GM20000 (cell line): Measurements from ENCODE around the gene MNT.

ENCODE experiments used
- DNase-seq: peaks from one replicate; pipeline ENCODE4 v3.0.0; 2012; ENCODE audit warnings: low spot score
- TF ChIP-seq, protein P1 (sequence below): IDR thresholded peaks from 2 replicates; pipeline ENCODE4 v1.5.1; 2012; ENCODE audit warnings: mild to moderate bottlenecking, control low read depth; ENCODE audit errors: extremely low read depth, missing control alignments

MNT gene

GRCh38 chr17:2398655-2399571 is 1.9 kb downstream of the MNT start:
- TF ChIP-seq, protein P1, sequence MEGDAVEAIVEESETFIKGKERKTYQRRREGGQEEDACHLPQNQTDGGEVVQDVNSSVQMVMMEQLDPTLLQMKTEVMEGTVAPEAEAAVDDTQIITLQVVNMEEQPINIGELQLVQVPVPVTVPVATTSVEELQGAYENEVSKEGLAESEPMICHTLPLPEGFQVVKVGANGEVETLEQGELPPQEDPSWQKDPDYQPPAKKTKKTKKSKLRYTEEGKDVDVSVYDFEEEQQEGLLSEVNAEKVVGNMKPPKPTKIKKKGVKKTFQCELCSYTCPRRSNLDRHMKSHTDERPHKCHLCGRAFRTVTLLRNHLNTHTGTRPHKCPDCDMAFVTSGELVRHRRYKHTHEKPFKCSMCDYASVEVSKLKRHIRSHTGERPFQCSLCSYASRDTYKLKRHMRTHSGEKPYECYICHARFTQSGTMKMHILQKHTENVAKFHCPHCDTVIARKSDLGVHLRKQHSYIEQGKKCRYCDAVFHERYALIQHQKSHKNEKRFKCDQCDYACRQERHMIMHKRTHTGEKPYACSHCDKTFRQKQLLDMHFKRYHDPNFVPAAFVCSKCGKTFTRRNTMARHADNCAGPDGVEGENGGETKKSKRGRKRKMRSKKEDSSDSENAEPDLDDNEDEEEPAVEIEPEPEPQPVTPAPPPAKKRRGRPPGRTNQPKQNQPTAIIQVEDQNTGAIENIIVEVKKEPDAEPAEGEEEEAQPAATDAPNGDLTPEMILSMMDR: no peak
- DNase-seq: peak; percentile 58

DNA sequence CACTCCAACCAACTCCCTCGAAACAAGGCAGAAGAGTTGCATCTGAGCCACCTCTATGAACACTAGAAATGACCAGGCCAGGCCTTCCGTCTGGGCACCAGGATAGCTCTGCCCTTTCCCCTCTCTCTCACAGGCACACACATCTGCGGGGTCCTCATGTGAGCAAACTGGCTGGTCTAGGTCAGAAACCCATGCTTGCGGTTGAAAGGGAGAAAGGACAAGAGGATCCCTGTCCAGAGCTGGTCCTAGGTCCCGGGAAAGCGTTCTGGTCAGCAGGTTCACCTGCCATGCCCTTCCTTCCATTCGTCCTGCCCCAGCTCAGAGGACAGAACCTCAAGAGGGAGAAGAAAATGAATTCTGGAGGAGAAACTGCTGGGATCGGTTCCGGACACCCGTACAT is 2.7 kb downstream of the MNT start:
- TF ChIP-seq, protein P1: no peak
- DNase-seq: no peak

DNA sequence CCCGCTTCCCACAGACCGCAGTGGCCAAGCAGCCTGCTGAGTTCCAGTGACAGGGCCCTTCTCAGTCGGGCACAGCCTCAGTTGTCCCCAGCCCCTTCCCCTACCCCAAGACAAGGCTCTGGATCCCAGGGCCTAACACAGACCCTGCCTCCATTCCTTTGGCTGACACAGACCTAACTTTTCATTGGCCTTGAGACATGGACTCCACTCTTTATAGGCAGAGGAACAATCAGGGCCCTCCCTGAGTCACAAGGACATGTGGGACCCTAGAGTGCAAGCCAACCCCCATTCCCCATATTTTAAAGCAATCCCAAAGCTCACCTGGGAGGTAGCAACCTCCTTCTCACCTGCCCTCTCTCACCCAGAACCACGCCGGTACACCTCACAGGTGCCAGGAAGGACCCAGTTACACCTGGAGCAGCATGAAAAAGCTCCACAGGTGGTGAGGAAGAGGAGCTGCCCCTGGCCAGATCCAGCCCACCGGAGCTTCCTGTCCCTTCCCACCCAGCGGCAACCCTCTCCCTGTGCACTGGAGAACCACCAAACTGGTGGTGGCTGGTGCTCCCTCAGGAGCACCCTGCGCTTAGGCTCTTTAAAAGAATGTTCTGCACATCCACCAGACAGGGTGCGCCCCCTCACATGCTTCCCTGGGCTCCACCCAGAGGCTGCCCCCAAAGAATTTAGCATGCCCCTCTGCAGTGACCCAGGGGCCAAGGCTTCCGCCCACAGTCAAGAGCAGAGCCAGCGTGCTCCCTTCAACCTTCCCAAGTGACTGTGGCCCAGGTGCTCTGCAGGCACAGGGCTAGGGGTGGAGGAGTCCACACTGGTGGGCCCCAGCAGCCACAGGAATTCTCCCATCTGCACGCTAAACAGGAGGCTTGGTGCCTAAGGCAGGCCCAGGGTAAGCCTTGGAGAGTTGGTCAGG is 3.4 kb downstream of the MNT start:
- no peak for DNase-seq
- TF ChIP-seq, protein P1: no peak

- peak; percentile 79 for DNase-seq
- TF ChIP-seq, protein P1: no peak
Observed at GRCh38 chr17:2396568-2397246, 4.2 kb downstream of the MNT start.

GRCh38 chr17:2396192-2396567 is 4.7 kb downstream of the MNT start:
- no peak for DNase-seq
- TF ChIP-seq, protein P1: no peak

DNA sequence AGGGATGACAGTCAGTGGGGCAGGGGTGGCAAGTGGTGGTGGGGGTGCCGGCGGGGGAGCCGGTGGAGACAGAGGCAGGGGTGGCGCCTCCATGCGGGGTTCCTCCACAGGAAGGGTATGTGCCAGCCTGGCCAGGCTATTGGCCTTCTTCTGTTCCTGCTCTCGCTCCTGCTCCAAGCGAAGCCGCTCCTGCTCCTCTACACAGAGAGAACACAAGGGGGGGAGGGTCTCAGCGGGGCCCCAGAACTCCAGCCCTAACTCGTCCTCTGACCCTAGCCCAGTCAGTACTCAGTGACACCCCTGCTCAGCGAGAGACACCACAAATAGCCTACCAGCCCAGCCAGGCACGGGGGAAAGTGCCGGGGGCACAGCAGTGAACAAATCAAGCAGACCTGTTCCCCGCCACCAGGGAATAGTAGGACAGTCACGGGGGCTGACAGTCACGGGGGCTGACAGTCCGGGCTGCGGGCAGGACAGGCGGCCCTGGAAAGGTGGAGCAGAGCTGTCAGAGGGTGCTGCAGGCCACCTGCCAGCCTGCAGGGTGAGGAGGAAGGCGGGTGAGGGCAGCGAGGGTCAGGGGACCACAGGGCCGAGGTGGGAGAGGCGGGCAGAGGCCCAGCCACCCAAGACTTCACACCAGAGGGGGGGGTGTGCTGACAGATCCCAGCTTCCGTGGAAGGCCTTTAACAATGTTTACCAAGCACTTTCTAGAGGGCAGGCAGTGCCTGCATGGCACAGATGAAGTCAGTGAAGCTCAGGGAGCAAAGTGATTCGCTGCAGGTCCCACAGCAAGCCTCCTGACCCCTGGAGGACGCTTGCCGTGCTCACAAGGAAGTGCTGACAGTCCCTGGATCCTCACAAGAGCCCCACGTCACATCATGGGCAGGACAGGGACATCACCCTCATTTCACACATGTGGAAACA is 5.3 kb downstream of the MNT start:
- TF ChIP-seq, protein P1: no peak
- DNase-seq: no peak
